Activated CD4-positive, alpha-beta T cell treated with anti-CD3 and anti-CD28 coated beads, Interleukin-2, amount 10 ng/mL, durations not matched to agents 7 days and 5 days (primary cell): Measurements from ENCODE around the gene MVP. TPM values are rescaled to one million over a fixed set of nuclear protein-coding genes. Genes with fewer than 3 reads are reported as not detected.
"Not testable (repeated sequence)": the region's sequence is repeated elsewhere in the genome, so short reads cannot be mapped to it uniquely, and the experiment has no call there.

Source experiments
- CTCF ChIA-PET: fragments of 350-600 bp; sonication (Branson Sonifier 250); formaldehyde crosslinking; loops from one replicate; lab custom pipeline; 2021; ENCODE audit warnings: antibody characterized with exemption; lab: Charles Lee
- POLR2A ChIA-PET: fragments of 350-600 bp; sonication (Branson Sonifier 250); formaldehyde crosslinking; loops from one replicate; lab custom pipeline; 2021; ENCODE audit warnings: antibody characterized with exemption; lab: Charles Lee
- DNase-seq: peaks from one replicate; pipeline ENCODE4 v3.0.0-alpha.2; 2020
- H3K27ac Mint-ChIP-seq: one replicate; pipeline ENCODE4 v1.8.0; 2021; ENCODE audit warnings: mild to moderate bottlenecking, moderate library complexity, mixed read lengths
- H3K27me3 Mint-ChIP-seq: one replicate; pipeline ENCODE4 v1.8.0; 2021; ENCODE audit warnings: mixed read lengths
- H3K36me3 Mint-ChIP-seq: one replicate; pipeline ENCODE4 v1.8.0; 2021; ENCODE audit warnings: low read depth, mixed read lengths
- H3K4me1 Mint-ChIP-seq: one replicate; pipeline ENCODE4 v1.8.0; 2021; ENCODE audit warnings: mixed read lengths
- H3K4me3 Mint-ChIP-seq: one replicate; pipeline ENCODE4 v1.8.0; 2021; ENCODE audit warnings: mild to moderate bottlenecking, moderate library complexity, mixed read lengths
- H3K9me3 Mint-ChIP-seq: one replicate; pipeline ENCODE4 v1.8.0; 2021; ENCODE audit warnings: mixed read lengths
- total RNA-seq, 2 experiments: library from RNA; stranded (reverse); gene quantifications; one replicate each; pipeline ENCODE4 v1.2.3, GENCODE V29; 2021

MVP gene
- 100 to 1,000 TPM; 177 to 187 TPM for total RNA-seq

GRCh38 chr16:29820271-29820701 is at the start of gene MVP:
Gene MVP (plus strand): TSS chr16:29820462. CDS start chr16:29830550, 10,088 bp downstream.
- peak within 1 kb of the TSS; percentile 91 for H3K4me3 Mint-ChIP-seq
- H3K27me3 Mint-ChIP-seq, result no peaks in the 10 kb centered on the region
- H3K36me3 Mint-ChIP-seq, result peaks cover 48% of the 10 kb centered on the region
- peak within 1 kb of the TSS; percentile 84 for H3K27ac Mint-ChIP-seq
- ChIA-PET POLR2A (no interaction called here), CTCF (interaction anchor here (0.6 to 8.8 kb wide), 9 partner anchors 12 to 119 kb away, joined by 3 to 46 read pairs (median 4); partner anchors contain the start of genes CDIPT, KIF22 and MAZ)
- H3K4me1 Mint-ChIP-seq, result peaks cover 66% of the 10 kb centered on the region
- peak; percentile 68 for DNase-seq
- no peaks in the 10 kb centered on the region for H3K9me3 Mint-ChIP-seq

- CTCF ChIA-PET, result interaction anchor here (2.7 kb wide), 1 partner anchor 13 kb away, joined by 10 read pairs; no protein-coding TSS in a partner anchor
- H3K4me3 Mint-ChIP-seq, H3K36me3 Mint-ChIP-seq, H3K27me3 Mint-ChIP-seq, H3K27ac Mint-ChIP-seq, H3K9me3 Mint-ChIP-seq, POLR2A ChIA-PET, DNase-seq: not testable (repeated sequence)
- H3K4me1 Mint-ChIP-seq, result peaks cover 12% of the 10 kb centered on the region
Observed at GRCh38 chr16:29772330-29772729, 47.9 kb upstream of the MVP start.

- POLR2A ChIA-PET, result no interaction called here
Observed at GRCh38 chr16:29774730-29775129, 45.5 kb upstream of the MVP start.

GRCh38 chr16:29775742-29776408 is 44.4 kb upstream of the MVP start:
- H3K36me3 Mint-ChIP-seq, result peaks cover 2% of the 10 kb centered on the region
- H3K27me3 Mint-ChIP-seq, result peaks cover 10% of the 10 kb centered on the region
- POLR2A ChIA-PET, result no interaction called here
- peaks cover 8% of the 10 kb centered on the region for H3K4me1 Mint-ChIP-seq
- H3K9me3 Mint-ChIP-seq, result no peaks in the 10 kb centered on the region
- H3K4me3 Mint-ChIP-seq, result no peak overlapping the region
- no peak for DNase-seq
- CTCF ChIA-PET, result interaction anchor here (1.0 to 1.5 kb wide), 2 partner anchors 15 to 18 kb away, joined by 3 to 8 read pairs; partner anchors contain the start of gene KIF22
- H3K27ac Mint-ChIP-seq, result no peak overlapping the region

More at GRCh38 chr16:29774730-29775129, 45.5 kb upstream of the MVP start:
- Mint-ChIP-seq H3K9me3 (no peaks in the 10 kb centered on the region), H3K4me1 (peaks cover 12% of the 10 kb centered on the region), H3K4me3 (no peak overlapping the region), H3K27ac (no peak overlapping the region), H3K27me3 (peaks cover 9% of the 10 kb centered on the region), H3K36me3 (peaks cover 2% of the 10 kb centered on the region)
- no peak for DNase-seq
- CTCF ChIA-PET, result interaction anchor here (0.7 to 1.0 kb wide), 3 partner anchors 14 to 353 kb away, joined by 3 to 8 read pairs (median 3); partner anchors contain the start of gene KIF22

- Mint-ChIP-seq H3K9me3 (no peaks in the 10 kb centered on the region), H3K4me3 (no peak within 1 kb of the TSS), H3K27me3 (peaks cover 14% of the 10 kb centered on the region), H3K27ac (peak within 1 kb of the TSS; percentile 19), H3K36me3 (peaks cover 2% of the 10 kb centered on the region), H3K4me1 (peaks cover 10% of the 10 kb centered on the region)
- POLR2A ChIA-PET, result no interaction called here
- CTCF ChIA-PET, result interaction anchor here (0.6 to 4.8 kb wide), 4 partner anchors 12 to 70 kb away, joined by 3 to 20 read pairs (median 3); partner anchors contain the start of gene KIF22
- no peak for DNase-seq
Observed at GRCh38 chr16:29777576-29778350, 42.5 kb upstream of the MVP start, which contains the start of gene ZG16. Gene ZG16 (plus strand): TSS chr16:29778256. CDS start chr16:29779267, 1,011 bp downstream.

GRCh38 chr16:29779474-29779873 is 40.8 kb upstream of the MVP start:
- Mint-ChIP-seq H3K4me3 (no peak overlapping the region), H3K4me1 (peaks cover 15% of the 10 kb centered on the region), H3K36me3 (peaks cover 2% of the 10 kb centered on the region), H3K27ac (no peak overlapping the region), H3K27me3 (peaks cover 14% of the 10 kb centered on the region), H3K9me3 (peaks cover 4% of the 10 kb centered on the region)
- POLR2A ChIA-PET, result no interaction called here
- CTCF ChIA-PET, result interaction anchor here (1.4 to 4.8 kb wide), 2 partner anchors 11 kb away, joined by 5 to 20 read pairs; partner anchors contain the start of gene KIF22
- no peak for DNase-seq

GRCh38 chr16:29783094-29783953 is 36.9 kb upstream of the MVP start:
- H3K4me3 Mint-ChIP-seq, POLR2A ChIA-PET, DNase-seq, H3K27ac Mint-ChIP-seq, H3K9me3 Mint-ChIP-seq, H3K36me3 Mint-ChIP-seq, H3K27me3 Mint-ChIP-seq: not testable (repeated sequence)
- CTCF ChIA-PET, result interaction anchor here (0.5 to 1.4 kb wide), 2 partner anchors 49 to 224 kb away, joined by 3 to 5 read pairs; no protein-coding TSS in a partner anchor
- H3K4me1 Mint-ChIP-seq, result peaks cover 26% of the 10 kb centered on the region

GRCh38 chr16:29784157-29784556 is 36.1 kb upstream of the MVP start:
- ChIA-PET CTCF (interaction anchor here (0.5 to 2.5 kb wide), 15 partner anchors 11 to 223 kb away, joined by 3 to 25 read pairs (median 5); partner anchors contain the start of gene C16orf54), POLR2A (no interaction called here)
- Mint-ChIP-seq H3K36me3 (no peaks in the 10 kb centered on the region), H3K4me1 (peaks cover 28% of the 10 kb centered on the region), H3K27me3 (peaks cover 5% of the 10 kb centered on the region), H3K27ac (peak overlapping the region; percentile 80), H3K4me3 (no peak overlapping the region), H3K9me3 (peaks cover 4% of the 10 kb centered on the region)
- peak; percentile 48 for DNase-seq

GRCh38 chr16:29784901-29785500 is 35.3 kb upstream of the MVP start:
- peak; percentile 71 for DNase-seq

GRCh38 chr16:29787155-29787554 is 33.1 kb upstream of the MVP start:
- peaks cover 38% of the 10 kb centered on the region for H3K4me1 Mint-ChIP-seq
- H3K9me3 Mint-ChIP-seq, DNase-seq, H3K4me3 Mint-ChIP-seq, POLR2A ChIA-PET, H3K27me3 Mint-ChIP-seq: not testable (repeated sequence)
- CTCF ChIA-PET, result interaction anchor here (0.6 to 1.7 kb wide), 2 partner anchors 17 to 141 kb away, joined by 3 to 5 read pairs; no protein-coding TSS in a partner anchor
- peak overlapping the region; percentile 54 for H3K27ac Mint-ChIP-seq
- peaks cover 13% of the 10 kb centered on the region for H3K36me3 Mint-ChIP-seq

More at GRCh38 chr16:29784901-29785500, 35.3 kb upstream of the MVP start:
- POLR2A ChIA-PET, result no interaction called here
- Mint-ChIP-seq H3K27ac (peak overlapping the region; percentile 80), H3K4me1 (peaks cover 33% of the 10 kb centered on the region), H3K36me3 (no peaks in the 10 kb centered on the region), H3K9me3 (peaks cover 4% of the 10 kb centered on the region), H3K4me3 (no peak overlapping the region), H3K27me3 (peaks cover 5% of the 10 kb centered on the region)
- CTCF ChIA-PET, result interaction anchor here (0.6 to 2.5 kb wide), 24 partner anchors 9 to 223 kb away, joined by 3 to 25 read pairs (median 4); partner anchors contain the start of genes C16orf54 and PAGR1

GRCh38 chr16:29789775-29790182 is 30.5 kb upstream of the MVP start:
- DNase-seq, result no peak
- peaks cover 50% of the 10 kb centered on the region for H3K4me1 Mint-ChIP-seq
- POLR2A ChIA-PET, result interaction anchor here (0.6 to 2.1 kb wide), 4 partner anchors 15 to 88 kb away, joined by 3 to 9 read pairs (median 6); no protein-coding TSS in a partner anchor
- H3K36me3 Mint-ChIP-seq, result peaks cover 30% of the 10 kb centered on the region
- peak overlapping the region; percentile 98 for H3K27ac Mint-ChIP-seq
- no peaks in the 10 kb centered on the region for H3K9me3 Mint-ChIP-seq
- CTCF ChIA-PET, result interaction anchor here (0.5 to 3.5 kb wide), 28 partner anchors 9 to 302 kb away, joined by 3 to 46 read pairs (median 4); partner anchors contain the start of genes MVP, PAGR1, TBX6 and TMEM219
- H3K27me3 Mint-ChIP-seq, result no peaks in the 10 kb centered on the region
- peak overlapping the region; percentile 99 for H3K4me3 Mint-ChIP-seq
